GM21576 (cell line): Measurements from ENCODE around the gene ZDHHC4.

ENCODE experiments used
- ATAC-seq: cut with Tn5 transposase; IDR thresholded peaks from one replicate; pipeline ENCODE4 v1.9.1; 2021; ENCODE audit warnings: mild to moderate bottlenecking, moderate library complexity; ENCODE audit not compliant: unreplicated experiment

ZDHHC4 gene

DNA sequence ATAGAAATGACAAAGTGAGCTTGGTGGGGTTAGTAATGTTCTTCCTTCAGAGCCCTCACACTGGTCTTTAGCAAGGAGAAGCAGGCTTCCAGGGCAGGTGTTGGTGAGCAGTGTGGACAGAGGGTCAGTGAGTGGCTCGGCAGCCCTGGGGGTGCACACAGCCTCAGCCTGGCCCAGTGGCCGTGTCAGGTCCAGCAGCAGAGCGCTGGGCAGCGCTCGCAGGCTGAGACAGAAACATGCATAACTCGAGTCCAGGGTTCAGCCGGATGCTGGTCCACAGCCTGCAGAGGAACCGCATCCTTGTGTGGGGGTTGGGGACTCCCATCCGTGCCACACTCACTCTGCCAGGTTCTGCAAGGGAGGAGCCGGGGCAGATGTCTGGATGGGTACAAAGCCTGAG is 27.2 kb downstream of the ZDHHC4 start:
- no peak for ATAC-seq

DNA sequence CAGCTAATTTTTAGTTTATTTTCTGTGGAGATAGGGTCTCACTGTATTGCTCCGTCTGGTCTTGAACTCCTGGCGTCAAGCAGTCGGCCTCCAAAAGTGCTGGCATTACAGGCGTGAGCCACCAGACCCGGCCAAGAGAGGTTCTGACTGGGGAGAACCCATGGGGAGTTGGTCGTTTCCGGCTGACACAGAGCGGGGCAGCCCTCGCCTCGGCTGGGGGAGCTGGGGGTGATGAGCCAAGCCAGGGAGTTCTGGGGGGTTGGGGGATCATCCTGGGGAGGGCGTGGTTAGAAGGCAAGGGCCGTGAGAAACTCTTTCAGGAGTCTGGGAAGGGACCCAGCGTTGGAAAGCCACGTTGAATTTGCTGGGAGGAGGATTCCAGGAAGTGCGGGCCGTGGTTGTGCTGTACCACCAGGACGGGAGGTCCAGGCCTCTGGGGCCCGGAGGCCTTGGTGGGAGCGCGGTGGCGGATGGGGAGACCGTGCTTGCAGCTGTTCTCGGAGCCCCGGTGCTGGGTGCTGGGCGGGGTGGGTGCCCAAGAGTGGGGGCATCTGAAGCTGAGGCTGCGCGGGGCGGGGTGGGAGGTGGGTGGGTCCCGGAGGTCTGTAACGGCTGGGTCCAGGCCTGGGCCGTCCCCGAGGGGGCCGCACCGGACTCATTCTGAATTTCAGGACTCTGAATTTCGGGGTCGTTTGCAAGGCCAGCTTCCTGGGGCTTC is 29.8 kb downstream of the ZDHHC4 start:
- no peak for ATAC-seq

DNA sequence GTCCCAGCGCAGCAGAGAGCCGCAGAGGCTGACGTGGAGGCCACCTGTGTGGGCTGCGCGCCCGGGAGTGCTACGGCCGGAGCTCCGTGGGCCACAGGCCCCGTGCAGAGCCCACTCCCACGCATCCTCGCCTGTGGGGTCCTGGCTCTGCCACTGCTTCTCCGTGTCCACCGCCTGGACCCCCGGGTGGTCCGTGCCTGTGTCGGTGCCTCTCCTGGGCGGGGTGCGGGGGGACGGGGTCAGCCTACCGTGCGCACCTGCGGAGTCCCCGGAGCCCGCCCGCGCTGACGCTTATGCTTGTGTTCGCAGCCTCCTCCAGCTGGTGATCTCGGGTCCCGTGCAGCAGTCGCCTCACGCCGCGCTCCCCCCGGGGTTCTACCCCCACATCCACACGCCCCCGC is 30.4 kb downstream of the ZDHHC4 start:
- no peak for ATAC-seq

DNA sequence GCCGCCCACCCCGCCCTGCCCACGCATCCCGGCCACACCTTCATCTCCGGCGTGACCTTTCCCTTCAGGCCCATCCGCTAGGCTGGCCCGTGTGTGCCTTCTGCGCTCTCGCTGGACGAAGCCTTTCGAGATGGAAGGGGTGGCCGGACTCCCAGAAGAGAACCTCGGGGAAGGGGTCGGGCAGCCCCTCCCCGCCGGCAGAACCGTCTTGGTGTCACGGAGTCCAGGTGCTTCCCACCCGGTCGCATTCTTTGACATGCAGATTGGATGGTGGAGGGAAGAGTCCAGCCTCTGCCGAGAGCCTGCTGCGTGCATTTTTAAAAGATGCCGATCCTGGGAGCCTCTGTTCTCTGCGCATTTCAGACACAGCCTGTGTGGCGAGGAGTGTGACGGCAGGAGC is 30.8 kb downstream of the ZDHHC4 start:
- no peak for ATAC-seq

DNA sequence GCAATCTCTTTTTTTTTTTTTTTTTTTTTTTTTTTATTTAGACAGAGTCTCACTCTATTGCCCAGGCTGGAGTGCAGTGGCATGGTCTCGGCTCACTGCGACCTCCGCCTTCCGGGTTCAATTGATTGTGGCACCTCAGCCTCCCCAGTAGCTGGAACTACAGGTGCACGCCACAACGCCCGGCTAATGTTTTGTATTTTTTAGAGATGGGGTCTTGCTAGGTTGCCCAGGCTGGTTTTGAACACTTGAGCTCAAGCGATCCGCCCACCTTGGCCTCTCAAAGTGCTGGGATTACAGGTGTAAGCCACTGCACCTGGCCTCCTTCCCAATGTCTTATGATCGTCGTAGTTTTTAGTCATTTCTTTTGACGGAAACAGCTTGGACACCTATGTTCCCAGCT is 31.5 kb downstream of the ZDHHC4 start:
- ATAC-seq, result no peak

DNA sequence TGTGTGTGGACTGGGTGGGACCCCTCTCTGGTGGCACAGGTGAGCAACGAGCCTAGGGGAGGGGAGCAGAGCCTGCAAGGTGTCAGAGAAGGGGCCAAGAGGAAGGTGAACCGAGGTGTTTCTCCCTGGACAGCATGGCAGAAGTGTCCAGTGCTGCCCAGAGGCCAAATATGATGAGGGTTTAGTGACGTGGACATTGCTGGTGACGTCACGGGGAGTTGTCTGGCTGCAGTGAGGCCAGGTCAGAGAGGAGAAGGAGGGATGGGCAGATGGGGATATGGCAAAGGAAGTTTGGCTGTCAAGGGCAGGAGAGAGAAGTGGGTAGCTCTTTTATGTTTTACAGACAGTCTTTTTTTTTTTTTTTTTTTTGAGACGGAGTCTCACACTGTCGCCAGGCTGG is 35.6 kb downstream of the ZDHHC4 start:
- ATAC-seq, result no peak

DNA sequence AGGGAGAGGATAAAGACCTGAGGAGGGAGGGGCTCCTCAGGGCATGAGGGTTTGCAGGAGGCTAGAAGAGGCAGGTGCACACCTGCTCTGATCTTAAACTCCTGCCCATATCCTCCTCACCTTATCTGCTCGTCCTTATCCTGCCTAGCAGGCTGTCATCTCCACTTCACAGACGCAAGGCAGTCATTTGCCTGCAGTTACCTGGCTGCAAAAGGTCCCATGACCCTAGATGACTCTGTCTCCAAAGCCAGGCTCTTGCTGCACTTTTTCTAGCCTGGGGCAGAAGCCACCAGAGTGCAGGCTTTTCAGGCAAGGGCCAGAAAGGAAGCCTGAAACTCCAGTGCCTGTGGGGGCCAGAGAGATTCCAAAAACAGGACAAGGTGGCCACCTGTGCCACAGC is 36.5 kb downstream of the ZDHHC4 start:
- no peak for ATAC-seq

DNA sequence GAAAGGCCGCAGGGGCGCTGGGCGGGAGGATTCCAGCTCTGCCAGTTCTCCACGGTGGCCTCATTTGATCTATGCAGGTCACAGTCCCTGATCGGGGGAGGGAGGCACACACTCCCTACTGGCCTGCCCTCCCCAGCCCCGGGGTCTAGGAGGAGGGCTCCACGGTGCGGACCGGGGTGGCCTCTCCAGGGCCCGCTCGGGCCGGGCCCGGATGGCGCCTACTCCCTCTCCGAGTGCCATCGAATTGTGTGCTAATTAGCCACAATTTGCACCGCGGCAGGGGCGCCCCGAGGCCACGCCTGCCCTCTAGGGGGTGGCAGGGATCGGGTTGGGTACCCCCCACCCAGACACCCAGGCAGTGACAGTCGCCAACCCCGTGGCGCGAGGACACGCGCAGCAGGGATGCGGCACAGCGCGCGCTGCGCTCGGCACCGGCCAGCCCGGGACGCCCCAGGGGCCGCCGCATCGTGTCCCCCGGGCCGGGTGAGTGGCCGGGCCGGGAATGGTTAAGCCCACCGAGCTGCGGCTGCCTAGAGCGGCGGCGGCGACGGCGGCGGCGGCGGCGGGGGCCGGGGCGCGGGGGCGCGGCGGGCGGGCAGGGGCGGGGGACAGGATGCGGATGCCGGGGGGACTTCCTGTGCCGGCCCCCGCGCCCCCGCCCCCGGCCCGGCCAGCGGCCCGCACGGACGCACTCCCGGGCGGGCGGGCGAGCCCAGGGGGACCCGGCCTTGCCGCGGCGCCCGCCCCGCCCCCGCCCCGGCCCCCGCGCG is 37.9 kb downstream of the ZDHHC4 start, which contains the start of gene ZNF853:
Gene ZNF853, plus strand, starts transcription at position 658 of the 770 bp plus-strand sequence. CDS start 565 bp downstream, outside the sequence.
- no peak for ATAC-seq

DNA sequence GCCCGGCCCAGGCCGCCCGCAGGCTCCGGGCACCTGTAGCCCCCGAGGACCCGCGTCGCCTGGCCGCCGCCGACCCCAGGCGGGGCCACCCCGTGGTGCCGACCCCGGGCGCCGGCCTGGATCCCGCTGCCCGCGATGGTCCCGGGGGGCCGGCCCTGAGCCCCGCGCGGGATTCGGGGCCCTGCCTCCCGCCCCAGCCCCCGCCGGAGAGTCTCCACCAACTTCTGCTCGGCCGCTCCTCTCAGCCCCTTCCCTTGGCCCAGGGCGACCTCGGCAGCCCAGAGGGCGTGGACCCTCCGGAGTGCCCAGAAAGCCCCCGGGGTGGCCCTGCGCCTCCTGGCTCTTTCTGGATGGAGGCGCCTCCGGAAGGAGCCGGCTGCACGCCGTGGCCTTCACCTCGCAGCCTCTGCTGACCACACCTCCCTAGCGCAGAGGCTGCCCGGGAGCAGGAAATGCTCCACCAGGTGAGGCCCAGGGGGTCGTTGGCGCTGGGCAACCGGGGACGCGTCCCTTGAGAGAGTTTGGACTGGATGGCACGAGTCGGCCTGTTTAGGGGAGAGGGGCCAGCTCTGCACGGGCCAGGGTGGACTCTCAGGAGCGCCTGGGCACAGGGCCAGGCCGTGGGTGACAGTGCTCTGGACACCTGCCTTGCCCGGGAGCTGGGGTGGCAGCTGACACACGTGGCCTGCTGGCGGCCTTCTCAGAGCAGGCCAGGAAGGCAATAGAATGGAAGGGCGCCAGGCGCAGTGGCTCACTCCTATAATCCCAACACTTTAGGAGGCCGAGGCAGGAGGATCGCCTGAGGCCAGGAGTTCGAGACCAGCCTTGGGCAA is 38.7 kb downstream of the ZDHHC4 start:
- ATAC-seq, result no peak

DNA sequence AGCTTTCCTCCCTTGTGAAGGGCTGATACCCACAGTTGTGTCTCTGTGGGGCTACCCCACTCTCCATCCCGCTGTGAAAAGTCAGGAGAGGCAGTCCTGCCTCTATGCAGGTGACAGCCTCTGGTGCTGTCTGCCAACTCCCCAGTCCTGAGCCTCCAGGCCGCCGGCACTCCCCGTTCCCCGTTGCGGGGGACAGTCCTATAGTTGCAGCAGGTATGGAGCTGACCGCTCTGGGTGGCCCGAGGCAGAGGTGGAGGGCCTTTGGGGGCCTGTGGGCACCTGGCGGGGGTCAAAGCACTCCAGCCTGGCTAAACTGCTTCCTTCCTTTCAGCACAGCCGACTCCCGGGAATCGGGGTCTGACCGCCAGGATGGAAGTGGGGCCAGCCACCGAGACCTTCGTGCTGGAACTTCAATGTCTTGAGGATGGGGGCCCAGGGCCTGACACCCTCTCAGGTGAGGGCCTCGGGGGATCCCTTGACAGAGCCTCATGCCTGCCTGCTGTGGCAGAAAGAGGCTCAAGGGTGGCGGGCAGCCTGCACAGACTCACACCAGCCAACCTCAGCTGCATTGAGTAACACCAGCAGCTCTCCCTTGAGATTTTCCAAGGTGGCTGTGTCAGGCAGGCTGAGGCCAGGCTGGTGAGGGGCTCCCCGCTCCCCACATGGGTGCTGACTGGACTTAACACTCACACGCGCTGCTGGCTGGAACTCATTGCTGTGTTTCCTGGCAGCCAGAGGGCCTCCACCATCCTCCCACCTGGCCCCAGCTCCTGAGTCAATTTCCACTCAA is 39.8 kb downstream of the ZDHHC4 start:
- ATAC-seq, result no peak

DNA sequence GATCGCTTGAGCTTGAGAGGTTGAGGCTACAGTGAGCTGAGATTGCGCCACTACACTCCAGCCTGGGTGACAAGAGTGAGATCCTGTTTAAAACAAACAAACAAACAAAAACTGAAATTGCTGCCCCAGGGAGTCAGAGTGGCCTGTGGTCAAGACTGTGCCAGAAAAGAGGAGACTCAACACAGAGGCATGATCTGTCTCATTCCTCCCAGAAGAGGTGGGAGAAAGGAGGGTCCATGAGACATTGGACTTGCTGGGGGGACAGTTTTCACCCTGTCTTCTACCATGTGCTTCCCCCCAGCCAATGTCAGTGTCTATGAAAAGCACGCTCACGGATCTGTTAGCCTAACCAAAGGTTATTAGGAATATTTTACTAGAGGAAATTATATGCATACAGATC is 41.4 kb downstream of the ZDHHC4 start:
- no peak for ATAC-seq

DNA sequence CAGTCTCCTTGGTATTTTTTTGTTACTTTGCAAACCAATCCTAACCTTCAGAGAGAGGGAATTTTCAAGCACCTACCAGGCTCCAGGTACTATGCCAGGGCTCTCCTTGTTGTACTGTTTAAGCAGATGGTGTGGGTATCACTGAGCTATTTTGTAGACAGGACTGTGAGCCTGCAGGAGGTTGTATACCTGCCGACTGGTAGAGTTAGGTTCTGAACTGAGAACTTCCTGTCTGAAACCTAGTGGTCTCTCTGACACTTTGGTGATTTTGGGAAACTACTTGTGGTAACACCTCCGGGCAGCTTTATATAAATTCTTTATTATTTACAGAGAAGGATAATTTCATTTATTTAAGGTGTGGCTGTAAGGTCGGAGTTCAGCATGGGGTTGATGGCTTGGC is 42.7 kb downstream of the ZDHHC4 start:
- no peak for ATAC-seq

DNA sequence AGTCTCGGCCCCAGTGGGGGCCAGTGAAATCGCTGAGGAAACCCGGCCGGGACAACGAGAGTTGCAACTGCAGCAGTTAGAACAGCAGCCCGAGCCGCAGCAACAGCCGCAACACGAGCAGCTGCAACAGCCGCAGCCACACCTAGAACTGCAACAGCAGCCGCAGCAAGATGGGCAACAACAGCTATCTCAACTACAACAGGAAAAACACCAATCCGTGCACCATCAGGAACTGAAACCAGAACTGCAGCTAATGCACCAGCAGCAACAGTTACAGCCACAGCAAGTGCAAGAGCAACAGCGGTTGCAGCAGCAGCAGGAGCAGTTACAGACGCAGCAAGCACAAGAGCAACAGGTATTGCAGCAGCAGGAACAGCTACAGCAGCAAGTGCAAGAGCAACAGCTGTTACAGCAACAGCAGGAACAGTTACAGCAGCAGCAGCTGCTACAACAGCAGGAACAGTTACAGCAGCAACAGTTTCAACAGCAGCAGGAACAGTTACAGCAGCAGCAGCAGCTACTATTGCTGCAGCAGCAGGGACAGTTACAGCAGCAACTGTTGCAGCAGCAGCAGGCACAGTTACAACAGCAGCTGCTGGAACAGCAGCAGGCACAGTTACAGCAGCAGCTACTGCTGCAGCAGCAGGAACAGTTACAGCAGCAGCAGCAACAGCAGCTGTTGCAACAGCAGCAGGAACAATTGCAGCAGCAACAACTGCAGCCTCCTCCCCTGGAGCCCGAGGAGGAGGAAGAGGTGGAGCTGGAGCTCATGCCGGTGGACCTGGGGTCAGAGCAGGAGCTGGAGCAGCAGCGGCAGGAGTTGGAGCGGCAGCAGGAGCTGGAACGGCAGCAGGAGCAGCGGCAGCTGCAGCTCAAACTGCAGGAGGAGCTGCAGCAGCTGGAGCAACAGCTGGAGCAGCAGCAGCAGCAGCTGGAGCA is 44.2 kb downstream of the ZDHHC4 start:
- ATAC-seq, result no peak

DNA sequence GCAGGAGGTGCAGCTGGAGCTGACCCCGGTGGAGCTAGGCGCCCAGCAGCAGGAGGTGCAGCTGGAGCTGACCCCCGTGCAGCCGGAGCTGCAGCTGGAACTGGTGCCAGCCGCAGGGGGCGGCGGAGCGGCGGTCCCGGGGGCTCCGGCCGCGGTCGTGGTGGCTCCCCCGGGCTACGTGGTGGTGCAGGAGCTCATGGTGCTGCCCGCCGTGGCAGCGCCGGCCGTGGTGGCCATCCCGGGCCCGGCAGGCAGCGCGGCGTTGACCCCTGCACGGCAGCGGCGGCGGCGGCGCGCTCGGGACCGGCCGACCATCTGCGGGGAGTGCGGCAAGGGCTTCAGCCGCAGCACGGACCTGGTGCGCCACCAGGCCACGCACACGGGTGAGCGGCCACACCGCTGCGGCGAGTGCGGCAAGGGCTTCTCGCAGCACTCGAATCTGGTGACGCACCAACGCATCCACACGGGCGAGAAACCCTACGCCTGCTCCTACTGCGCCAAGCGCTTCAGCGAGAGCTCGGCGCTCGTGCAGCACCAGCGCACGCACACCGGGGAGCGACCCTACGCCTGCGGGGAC is 45.0 kb downstream of the ZDHHC4 start:
- ATAC-seq, result no peak

DNA sequence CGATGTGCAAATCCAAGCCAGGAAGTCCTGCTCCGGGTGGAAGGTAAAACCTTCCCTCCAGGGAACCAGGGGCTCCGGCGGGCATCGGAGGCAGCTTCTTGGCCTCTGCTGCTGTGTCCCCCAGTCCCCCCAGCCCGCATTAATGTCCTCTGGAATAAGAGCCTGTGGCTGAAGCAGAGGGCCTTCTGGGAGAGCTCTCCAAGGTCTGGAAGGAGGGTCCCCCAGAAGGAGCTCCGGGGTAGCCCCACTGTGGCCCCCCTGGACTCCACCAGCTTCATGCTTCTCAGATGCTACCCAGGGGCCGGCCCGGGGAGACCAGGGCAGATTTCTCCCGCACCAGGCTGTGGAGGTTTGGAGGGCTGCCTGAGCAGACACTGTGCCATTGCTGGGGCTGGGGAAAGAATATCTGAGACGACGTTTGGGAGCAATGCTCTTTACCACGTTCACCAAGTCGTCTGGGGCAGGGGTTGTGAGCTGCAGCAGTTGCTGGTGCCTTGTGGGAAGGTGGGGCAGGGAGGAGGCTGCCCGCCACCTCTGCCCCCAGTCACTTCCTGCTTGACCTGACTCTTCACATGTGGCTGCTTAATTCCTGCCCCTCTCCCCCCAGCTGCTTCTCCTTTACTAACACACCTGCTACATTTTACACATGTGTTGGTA is 46.5 kb downstream of the ZDHHC4 start:
- ATAC-seq, result no peak

DNA sequence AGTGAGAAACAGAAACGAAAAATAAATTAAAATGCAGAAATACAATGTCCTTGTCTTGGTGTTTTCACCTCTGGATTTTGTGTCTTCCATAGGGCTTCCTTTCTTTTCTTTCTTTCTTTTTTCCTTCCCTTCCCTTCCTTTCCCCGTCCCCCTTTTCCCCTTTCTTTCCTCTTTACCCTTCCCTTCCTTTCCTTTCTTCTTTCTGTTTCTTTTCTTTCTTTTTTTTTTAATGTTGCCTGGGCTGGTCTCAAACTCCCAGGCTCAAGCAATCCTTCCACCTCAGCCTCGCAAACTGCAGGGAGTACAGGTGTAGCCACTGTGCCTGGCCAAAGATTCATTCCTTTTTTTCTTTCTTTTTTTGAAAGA is 47.0 kb downstream of the ZDHHC4 start:
- ATAC-seq, result no peak

DNA sequence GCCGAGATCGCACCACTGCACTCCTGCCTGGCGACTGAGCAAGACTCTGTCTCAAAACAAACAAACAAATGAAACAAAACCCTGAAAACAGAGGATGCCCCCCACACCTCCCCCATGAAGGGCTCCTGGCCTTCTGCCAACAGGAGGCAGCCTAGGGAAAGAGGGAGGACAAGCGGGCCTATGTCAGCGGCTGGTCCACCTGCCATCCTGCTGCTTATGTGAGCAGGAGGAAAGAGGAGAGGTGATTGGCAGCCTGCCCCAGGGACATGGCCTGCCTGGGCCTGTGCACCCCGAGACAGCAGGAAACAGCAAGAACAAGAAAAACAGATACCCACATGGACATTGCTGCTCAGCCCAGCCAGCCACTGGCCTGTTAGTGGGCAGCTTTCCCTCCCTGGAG is 50.8 kb downstream of the ZDHHC4 start:
- ATAC-seq, result no peak

DNA sequence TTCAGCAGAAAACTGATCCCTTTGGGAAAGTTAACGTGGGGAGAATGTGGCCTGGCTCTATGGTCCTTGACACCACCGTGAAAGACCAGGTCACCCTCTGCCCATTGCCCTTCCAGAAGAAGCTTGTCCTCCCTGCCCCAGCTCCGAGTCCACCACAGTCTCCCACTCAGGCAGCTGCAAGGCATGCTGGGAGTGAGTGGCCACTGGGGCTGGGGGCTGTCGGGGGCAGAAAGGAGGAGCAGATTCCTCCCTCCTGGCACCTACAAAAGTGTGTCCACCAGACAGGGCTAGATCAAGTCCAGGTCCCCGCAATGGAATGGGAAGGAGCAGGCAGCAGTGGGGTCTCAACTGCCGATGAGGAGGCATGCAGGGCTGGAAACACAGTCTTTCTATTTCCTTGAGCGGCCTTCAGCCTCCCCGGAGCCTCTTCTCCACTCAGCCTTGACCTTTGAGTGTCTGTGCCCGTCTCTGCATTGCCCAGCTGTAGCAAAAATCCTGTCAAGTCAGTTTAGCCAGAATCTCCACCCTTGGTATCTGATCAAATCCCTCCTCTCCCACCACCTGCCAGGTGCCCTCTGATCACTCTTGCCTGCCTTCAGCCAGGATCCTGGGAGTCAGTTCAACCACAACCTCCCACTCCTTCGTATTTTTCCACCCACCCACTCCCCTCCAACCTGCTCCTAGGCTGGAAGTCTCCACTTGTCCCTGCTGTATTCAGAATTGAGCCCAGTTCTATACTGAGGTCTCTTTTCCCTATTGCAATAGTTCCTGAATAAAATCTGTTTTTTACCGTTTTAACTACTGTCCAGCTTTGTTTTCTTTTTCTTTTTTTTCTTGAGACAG is 53.0 kb downstream of the ZDHHC4 start:
- ATAC-seq, result no peak
